AG04449 (cell line): Measurements from ENCODE around the gene ZFHX2.
A peak's percentile ranks its signal among the peaks of the same experiment; 100 is the strongest.

Experiments used
- CTCF ChIA-PET: fragments of 350-600 bp; formaldehyde crosslinking; extraction: SDS; loops from one replicate; lab custom pipeline; 2021; ENCODE audit warnings: antibody characterized with exemption; lab: Yijun Ruan, JAX
- POLR2A ChIA-PET: fragments of 400-600, 350-600 bp; formaldehyde crosslinking; extraction: SDS; loops from one replicate; lab custom pipeline; 2020; ENCODE audit warnings: antibody characterized with exemption, inconsistent platforms; lab: Yijun Ruan, JAX
- DNase-seq: peaks from one replicate; pipeline ENCODE4 v3.0.0-alpha.2; 2010; ENCODE audit warnings: low read depth, low spot score
- H3K4me3 ChIP-seq: 2 replicates; pipeline ENCODE4 v1.5.1; 2011; ENCODE audit warnings: low read depth, mild to moderate bottlenecking, control low read depth, low read length
- TF ChIP-seq, protein P1 (sequence below): IDR thresholded peaks from one replicate; pipeline ENCODE4 v1.5.1; 2011; ENCODE audit warnings: mild to moderate bottlenecking, moderate library complexity, low read length, control low read depth, inconsistent platforms; ENCODE audit not compliant: insufficient read depth; ENCODE audit errors: missing control alignments

ZFHX2 gene

DNA sequence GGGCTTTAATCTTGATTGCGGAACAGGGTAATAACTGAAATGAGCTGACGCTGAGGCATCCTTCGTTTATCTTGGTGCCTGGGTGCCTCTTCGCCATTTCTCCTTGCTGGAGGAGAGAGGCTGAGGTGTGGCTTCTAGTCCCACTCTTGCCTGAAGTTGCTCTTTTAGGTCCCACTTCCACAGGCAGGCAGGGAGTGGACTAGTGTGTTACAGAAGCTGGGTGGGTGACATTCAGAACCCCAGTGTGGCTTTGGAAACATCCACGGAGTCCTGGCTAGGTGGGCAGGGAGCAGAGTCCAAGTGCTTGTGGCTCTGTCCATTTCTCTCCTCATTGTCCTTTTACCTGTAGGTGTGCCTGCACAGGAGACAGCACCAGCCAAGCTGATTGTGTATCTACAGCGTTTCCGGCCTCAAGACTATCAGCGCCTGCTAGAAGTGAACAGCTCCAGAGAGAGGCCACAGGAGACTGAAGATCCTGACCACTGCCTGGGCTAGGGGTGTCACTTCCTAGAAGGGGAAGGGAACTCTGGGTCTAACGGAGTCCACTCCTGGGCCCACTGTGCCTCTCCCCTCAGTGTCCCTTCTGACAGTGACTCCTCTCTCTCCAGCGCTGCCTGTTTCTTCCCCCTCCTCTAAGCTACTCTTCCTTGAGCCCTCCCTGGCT lies 6.9 kb upstream of the ZFHX2 start:
- CTCF ChIA-PET = interaction anchor here (1.1 to 19.3 kb wide), 18 partner anchors 8 to 289 kb away, joined by 3 to 910 read pairs (median 8); partner anchors contain the start of genes NGDN and ZFHX2

DNA sequence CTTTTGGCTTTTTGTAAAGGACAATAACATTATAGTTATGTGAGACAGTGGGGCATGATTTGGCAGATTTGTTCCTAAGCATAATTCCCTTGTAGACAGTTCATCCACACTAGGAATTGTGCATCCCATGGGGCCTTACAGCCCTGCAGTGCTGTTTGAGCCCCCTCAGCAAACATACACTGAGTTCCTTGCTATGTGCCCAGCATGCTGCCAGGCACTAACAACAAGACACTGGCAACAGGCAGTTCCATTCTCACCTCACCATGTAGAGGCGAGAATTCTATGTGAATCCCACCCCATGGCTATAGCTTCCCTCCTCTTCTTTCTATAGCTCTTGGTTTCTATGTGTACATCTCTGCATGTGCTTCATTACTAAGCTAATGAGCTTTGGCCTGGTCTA lies 6.4 kb upstream of the ZFHX2 start:
- DNase-seq = no peak
- ChIA-PET CTCF (interaction anchor here (1.4 to 19.3 kb wide), 9 partner anchors 9 to 178 kb away, joined by 7 to 910 read pairs (median 17); partner anchors contain the start of gene ZFHX2), POLR2A (no interaction called here)
- H3K4me3 ChIP-seq = no peak overlapping the region
- TF ChIP-seq, protein P1, sequence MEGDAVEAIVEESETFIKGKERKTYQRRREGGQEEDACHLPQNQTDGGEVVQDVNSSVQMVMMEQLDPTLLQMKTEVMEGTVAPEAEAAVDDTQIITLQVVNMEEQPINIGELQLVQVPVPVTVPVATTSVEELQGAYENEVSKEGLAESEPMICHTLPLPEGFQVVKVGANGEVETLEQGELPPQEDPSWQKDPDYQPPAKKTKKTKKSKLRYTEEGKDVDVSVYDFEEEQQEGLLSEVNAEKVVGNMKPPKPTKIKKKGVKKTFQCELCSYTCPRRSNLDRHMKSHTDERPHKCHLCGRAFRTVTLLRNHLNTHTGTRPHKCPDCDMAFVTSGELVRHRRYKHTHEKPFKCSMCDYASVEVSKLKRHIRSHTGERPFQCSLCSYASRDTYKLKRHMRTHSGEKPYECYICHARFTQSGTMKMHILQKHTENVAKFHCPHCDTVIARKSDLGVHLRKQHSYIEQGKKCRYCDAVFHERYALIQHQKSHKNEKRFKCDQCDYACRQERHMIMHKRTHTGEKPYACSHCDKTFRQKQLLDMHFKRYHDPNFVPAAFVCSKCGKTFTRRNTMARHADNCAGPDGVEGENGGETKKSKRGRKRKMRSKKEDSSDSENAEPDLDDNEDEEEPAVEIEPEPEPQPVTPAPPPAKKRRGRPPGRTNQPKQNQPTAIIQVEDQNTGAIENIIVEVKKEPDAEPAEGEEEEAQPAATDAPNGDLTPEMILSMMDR = no peak

More for the DNA sequence above, 6.9 kb upstream of the ZFHX2 start:
- TF ChIP-seq, protein P1 = no peak
- no peak overlapping the region for H3K4me3 ChIP-seq
- POLR2A ChIA-PET = no interaction called here
- no peak for DNase-seq

DNA sequence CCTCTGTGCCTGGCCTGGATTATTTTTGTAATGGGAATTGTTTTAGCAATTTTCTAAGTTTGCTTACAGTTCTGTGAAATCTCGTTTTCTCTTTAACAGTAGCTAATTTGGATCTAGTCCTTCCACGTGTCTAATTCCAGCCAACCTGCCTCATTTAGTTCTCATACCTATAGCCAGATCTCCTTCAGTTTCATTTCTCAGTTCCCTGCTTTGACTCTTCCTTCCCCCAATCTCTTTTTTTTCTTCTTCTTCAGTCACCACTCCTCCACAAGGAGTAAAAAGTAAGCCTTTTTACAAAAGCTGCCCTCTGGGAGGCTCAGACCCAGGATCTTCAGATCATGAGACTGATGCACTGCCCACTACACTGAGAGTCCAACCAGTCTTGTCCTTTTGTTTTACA lies 6.0 kb upstream of the ZFHX2 start:
- DNase-seq = no peak
- no peak overlapping the region; the same call in 1 of the 2 replicates for H3K4me3 ChIP-seq
- ChIA-PET CTCF (interaction anchor here (0.9 to 19.3 kb wide), 9 partner anchors 9 to 89 kb away, joined by 3 to 910 read pairs (median 9); partner anchors contain the start of genes AP1G2 and ZFHX2), POLR2A (no interaction called here)
- TF ChIP-seq, protein P1 = no peak

DNA sequence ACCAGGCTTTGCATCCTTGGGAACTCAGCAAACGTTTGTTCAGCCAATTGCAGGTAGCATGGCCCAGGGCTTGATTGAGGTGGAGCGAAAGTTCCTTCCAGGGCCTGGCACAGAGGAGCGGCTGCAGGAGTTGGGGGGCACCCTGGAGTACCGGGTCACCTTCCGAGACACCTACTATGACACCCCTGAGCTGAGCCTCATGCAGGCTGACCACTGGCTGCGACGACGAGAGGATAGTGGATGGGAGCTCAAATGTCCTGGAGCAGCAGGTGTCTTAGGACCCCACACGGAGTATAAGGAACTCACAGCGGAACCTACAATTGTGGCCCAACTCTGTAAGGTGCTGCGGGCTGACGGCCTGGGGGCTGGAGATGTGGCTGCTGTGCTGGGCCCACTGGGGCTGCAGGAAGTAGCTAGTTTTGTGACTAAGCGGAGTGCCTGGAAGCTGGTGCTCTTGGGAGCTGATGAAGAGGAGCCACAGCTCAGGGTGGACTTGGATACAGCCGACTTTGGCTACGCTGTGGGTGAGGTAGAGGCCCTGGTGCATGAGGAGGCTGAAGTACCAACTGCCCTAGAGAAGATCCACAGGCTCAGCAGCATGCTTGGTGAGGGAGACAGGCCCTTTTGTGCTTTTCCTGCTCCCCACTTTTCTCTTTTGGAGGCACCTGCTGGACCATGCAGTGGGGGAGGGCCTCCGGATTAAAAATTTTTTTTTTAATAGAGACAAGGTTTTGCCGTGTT lies 5.3 kb upstream of the ZFHX2 start:
- no peak for DNase-seq
- ChIA-PET CTCF (interaction anchor here (0.6 to 19.3 kb wide), 10 partner anchors 8 to 353 kb away, joined by 3 to 910 read pairs (median 6); partner anchors contain the start of genes AP1G2 and ZFHX2), POLR2A (no interaction called here)
- peak overlapping the region; percentile 82 for H3K4me3 ChIP-seq
- TF ChIP-seq, protein P1 = no peak

DNA sequence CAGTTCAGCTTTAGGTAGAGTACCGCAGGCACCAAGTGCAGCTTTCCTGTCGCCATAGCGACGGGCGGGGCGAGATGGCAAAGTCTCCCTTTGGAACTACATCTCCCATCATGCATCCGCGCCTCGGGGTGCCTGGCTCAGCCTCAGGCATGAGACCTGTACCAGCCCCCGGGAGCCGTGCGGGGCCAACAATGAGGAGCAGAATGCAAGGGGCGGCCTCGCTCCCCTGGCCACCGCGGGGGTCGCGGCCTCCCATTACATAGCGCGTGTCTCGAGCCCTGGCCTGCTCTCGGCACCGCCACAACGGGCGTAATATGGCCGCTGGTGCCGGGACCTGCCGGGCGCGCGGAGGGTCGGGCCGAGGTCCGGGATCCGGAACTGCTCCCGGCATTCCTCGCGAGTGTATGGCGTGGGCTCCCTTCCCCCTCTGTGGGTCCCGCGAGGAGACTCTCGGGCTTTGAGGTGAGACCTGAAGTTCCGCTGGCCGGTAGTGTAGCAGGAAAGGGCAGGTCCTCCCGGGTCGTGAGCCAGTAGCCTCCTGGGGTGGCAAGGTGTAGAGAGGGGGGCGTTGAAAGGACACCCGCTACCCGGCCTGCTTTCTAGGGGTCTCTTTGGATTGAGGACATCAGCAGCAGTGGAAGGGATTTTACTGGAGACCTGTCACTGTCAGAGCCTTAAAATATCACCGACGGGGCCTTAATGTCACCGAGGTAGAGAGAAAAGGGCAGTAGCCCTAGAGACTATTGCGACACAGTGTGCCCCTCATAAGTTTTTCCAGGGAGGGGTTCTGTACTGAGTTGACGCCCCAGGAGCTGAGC lies 4.5 kb upstream of the ZFHX2 start, which contains the start of gene THTPA:
Gene THTPA (plus strand): TSS at position 390 of the 818 bp plus-strand sequence. CDS start 487 bp downstream, outside the sequence.
- ChIA-PET POLR2A (interaction anchor here (0.7 to 1.2 kb wide), 3 partner anchors 11 to 78 kb away, joined by 3 to 5 read pairs (median 5); partner anchors contain the start of gene AP1G2), CTCF (interaction anchor here (0.6 to 19.3 kb wide), 11 partner anchors 7 to 354 kb away, joined by 3 to 910 read pairs (median 3); partner anchors contain the start of genes AP1G2 and ZFHX2)

More for the DNA sequence above, 4.5 kb upstream of the ZFHX2 start, which contains the start of gene THTPA:
- H3K4me3 ChIP-seq = peak within 1 kb of the TSS; percentile 82
- DNase-seq = no peak
- TF ChIP-seq, protein P1 = no peak
